Activated T-helper 17 cell treated with anti-CD3 and anti-CD28 coated beads, Interleukin-2, amount 50 U/mL, for 72 hours (primary cell): Measurements from ENCODE around the gene GALNT17. TPM values are rescaled to one million over a fixed set of nuclear protein-coding genes. Genes with fewer than 3 reads are reported as not detected.

Experiments
- ATAC-seq: fragments of 150-1000 bp; cut with Tn5 transposase; replicated peaks from 2 replicates; pipeline ENCODE4 v1.10.0; 2021; ENCODE audit warnings: mild to moderate bottlenecking, moderate library complexity
- H3K27ac Mint-ChIP-seq: one replicate; pipeline ENCODE4 v1.8.0; 2022; ENCODE audit warnings: mixed read lengths
- H3K27me3 Mint-ChIP-seq: one replicate; pipeline ENCODE4 v1.8.0; 2022; ENCODE audit warnings: mixed read lengths
- H3K36me3 Mint-ChIP-seq: one replicate; pipeline ENCODE4 v1.8.0; 2022; ENCODE audit warnings: low read depth, mild to moderate bottlenecking, mixed read lengths
- H3K4me1 Mint-ChIP-seq: one replicate; pipeline ENCODE4 v1.8.0; 2022; ENCODE audit warnings: mixed read lengths
- H3K4me3 Mint-ChIP-seq: one replicate; pipeline ENCODE4 v1.8.0; 2022; ENCODE audit warnings: mild to moderate bottlenecking, mixed read lengths
- H3K9me3 Mint-ChIP-seq: one replicate; pipeline ENCODE4 v1.8.0; 2022; ENCODE audit warnings: mixed read lengths
- total RNA-seq, 2 donors: library from RNA; stranded (reverse); gene quantifications; one replicate each; pipeline ENCODE4 v1.2.3, GENCODE V29; 2022

Gene GALNT17
- total RNA-seq, 2 donors from 2014 or later = not detected

DNA sequence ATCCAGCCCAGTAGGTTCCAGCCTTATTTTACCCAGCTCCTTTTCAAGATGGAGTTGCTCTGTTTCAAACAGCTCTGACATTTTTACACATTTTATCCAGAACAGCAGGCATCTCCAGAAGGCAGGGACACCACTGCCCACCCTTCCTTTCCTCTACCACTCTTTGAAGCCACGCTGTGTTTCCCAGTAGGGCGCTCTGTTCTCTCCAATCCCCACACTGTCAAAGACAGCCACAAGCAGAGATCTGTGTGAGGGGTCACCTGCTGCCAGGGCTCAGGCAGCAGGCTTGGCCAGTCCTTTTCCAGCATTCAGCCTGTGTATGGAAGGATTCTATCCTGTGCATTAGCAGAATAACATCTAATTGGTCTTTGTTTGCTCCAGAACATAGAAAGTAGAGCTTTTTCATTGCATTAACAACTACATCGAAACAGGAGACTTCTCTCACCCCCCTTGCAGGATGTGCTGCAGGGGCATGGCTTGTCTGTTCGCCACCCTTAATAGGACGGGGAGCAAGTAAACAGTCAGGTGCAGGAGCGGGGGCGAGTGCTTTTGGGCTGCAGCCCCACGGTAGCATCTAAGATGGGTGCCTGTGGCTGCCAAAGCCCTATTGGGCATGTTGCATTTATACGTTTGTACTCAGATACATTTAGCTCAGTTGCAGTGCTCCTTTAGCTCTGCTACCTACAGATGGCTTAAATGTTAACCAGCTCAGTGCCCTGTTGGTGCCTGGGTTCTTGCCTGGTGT lies 326.1 kb downstream of the GALNT17 start:
- H3K4me1 Mint-ChIP-seq = no peaks in the 10 kb centered on the region
- no peaks in the 10 kb centered on the region for H3K36me3 Mint-ChIP-seq
- H3K27me3 Mint-ChIP-seq = peaks cover 3% of the 10 kb centered on the region
- H3K4me3 Mint-ChIP-seq = no peak overlapping the region
- no peak for ATAC-seq
- H3K9me3 Mint-ChIP-seq = peaks cover 13% of the 10 kb centered on the region
- H3K27ac Mint-ChIP-seq = no peak overlapping the region

DNA sequence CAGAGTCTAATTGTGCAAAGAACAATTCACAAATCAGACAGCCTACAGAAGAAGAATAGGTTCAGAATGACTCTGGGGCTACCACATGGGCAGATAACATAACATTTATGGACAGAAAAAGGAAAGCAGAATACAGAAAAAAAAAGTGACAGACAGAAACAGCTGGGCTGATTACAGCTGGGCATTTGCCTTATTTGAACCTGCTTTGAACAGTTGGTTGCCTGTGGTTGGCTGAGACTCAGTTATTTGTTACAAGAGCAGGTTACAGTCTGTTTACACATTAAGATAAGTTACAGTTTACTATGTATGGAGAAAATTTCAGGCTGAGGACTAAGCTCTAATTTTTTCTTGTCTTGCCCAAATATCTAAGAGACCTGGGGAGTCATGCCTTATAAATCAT lies 327.2 kb downstream of the GALNT17 start:
- Mint-ChIP-seq H3K36me3 (no peaks in the 10 kb centered on the region), H3K27me3 (no peaks in the 10 kb centered on the region), H3K4me1 (no peaks in the 10 kb centered on the region), H3K9me3 (peaks cover 10% of the 10 kb centered on the region), H3K27ac (no peak overlapping the region), H3K4me3 (no peak overlapping the region)
- no peak for ATAC-seq

DNA sequence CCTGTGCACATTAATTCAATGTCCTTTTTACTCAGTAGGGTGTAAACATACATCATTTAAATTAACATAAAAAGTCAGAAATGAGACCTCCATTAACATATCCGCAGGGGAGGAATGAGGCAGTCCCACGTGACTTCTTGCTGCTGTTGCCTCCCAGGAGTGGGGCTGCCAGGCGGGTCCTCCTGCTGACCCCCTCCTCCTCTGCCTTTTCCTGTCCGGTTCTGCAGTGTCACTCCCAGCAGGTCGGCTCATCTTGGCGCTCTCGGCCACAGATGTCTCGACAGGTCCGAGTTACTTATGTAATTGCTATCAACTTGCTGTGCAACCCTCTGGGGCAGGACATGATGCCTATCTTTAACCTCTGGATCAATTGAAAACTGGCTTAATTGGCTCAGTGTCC lies 329.6 kb downstream of the GALNT17 start:
- Mint-ChIP-seq H3K9me3 (peaks cover 14% of the 10 kb centered on the region), H3K4me1 (no peaks in the 10 kb centered on the region)

DNA sequence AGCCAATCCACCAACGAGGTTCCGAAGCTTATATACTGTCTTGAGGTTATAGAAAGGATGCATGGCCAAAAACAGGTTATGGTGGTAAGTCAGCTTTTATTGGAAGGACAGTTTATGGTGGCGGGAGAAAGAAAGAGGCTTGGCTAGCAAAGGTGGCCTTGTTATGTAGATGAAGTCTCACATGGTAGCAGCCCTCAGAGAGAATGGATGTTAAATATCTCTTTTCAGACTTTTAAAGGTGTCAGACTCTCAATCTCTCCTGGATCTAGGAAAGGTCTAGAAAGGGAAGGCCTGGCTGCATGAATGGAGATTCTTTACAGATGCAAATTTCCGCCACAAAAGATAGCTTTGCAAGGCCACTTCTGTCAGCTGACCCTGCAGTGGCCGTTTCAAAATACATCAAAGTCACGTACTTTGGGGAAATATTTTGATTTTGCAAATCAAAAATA lies 333.8 kb downstream of the GALNT17 start:
- Mint-ChIP-seq H3K36me3 (no peaks in the 10 kb centered on the region), H3K9me3 (peaks cover 11% of the 10 kb centered on the region), H3K4me1 (no peaks in the 10 kb centered on the region), H3K27ac (no peak overlapping the region), H3K4me3 (no peak overlapping the region), H3K27me3 (no peaks in the 10 kb centered on the region)
- no peak for ATAC-seq

More for the DNA sequence above, 329.6 kb downstream of the GALNT17 start:
- no peak overlapping the region for H3K4me3 Mint-ChIP-seq
- no peaks in the 10 kb centered on the region for H3K27me3 Mint-ChIP-seq
- ATAC-seq = no peak
- H3K36me3 Mint-ChIP-seq = no peaks in the 10 kb centered on the region
- H3K27ac Mint-ChIP-seq = no peak overlapping the region

DNA sequence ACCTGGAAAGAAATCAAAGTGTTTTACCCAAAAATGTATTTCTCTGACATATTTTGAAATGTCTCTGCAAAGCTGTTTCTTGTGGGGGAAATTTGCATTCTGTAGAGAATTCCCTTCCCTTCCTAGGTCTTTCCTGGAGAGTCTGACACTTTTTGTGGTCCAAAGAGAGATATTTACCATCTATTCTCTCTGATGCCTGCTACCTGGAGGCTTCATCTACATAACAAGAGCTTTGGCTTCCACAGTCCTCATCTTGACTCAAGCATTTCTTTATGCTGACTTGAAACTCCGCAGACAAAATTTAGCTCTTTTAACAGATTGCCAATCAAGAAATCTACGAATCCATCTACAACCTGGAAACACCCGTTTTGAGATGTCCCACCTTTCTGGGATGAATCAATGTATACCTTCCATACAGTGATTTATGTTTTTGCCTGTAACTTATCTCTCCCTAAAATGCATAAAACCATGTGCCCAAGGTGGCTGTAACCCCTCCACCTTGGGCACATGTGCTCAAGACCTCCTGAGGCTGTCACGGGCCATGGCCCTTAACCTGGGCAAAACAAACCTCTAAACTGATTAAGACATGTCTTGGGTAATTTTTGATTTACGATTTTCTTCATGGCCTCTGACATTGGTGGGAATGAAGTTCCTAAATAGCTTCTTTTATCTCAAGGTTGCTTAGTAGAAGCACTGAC lies 334.7 kb downstream of the GALNT17 start:
- Mint-ChIP-seq H3K27ac (no peak overlapping the region), H3K9me3 (peaks cover 9% of the 10 kb centered on the region), H3K36me3 (no peaks in the 10 kb centered on the region), H3K4me1 (no peaks in the 10 kb centered on the region), H3K4me3 (no peak overlapping the region), H3K27me3 (no peaks in the 10 kb centered on the region)
- ATAC-seq = no peak

DNA sequence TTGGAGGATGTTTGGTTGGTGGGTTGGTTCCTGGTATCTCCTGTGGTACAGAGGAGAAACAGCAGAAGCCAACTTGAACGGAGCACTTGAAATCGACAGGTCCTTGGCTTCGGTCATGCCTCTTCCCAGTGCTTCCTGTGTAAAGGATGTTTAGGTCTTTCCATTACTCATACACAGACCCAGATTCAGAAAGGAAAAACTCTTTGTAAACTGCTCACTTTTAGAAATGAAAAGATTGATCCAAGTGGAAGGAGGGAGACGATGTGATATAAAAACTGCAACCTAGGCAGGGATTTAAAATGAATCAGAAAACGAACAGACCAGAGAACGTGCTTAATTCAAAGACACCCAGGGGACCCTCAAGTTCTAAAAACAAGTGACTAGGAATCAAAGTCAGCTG lies 338.4 kb downstream of the GALNT17 start:
- Mint-ChIP-seq H3K4me1 (no peaks in the 10 kb centered on the region), H3K27ac (no peak overlapping the region), H3K9me3 (peaks cover 10% of the 10 kb centered on the region), H3K4me3 (no peak overlapping the region), H3K36me3 (no peaks in the 10 kb centered on the region), H3K27me3 (no peaks in the 10 kb centered on the region)
- no peak for ATAC-seq

DNA sequence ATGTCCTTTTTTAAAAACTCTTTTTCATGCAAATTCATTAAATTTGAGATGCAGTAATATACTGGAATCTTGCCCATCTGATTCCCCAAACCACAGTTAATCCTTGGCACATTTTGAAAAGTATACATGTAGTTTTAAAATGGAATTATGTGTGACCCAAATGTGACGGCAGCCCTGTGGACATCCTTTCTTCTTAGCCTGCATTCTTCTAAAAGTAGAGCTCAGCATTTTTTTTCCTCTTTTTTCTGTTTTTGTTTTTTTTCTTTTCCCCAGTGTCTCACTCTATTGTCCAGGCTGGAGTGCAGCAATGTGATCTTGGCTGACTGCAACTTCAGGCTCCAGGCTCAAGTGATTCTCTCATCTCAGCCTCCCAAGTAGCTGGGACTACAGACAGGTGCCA lies 338.9 kb downstream of the GALNT17 start:
- Mint-ChIP-seq H3K9me3 (peaks cover 7% of the 10 kb centered on the region), H3K36me3 (no peaks in the 10 kb centered on the region), H3K4me3 (no peak overlapping the region), H3K27ac (no peak overlapping the region), H3K4me1 (no peaks in the 10 kb centered on the region), H3K27me3 (no peaks in the 10 kb centered on the region)
- ATAC-seq = no peak

DNA sequence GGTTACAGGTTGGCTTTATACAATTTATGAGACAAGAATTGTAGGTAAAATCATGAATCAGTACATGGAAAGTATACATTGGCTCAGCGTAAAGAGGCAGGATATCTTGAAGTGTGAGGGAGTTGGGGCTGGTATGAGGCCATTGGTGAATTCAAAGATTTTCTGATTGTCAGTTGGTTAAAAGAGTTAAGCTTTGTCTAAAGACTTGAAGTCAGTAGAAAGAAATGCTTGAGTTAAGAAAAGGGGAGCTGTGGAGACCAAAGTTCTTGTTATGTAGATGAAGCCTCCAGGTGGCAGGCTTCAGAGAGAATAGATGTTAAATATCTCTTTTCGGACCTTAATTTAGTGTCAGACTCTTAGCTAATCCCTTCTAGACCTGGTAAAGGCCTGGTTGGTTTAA lies 341.0 kb downstream of the GALNT17 start:
- no peak overlapping the region for H3K27ac Mint-ChIP-seq
- no peaks in the 10 kb centered on the region for H3K36me3 Mint-ChIP-seq
- H3K27me3 Mint-ChIP-seq = no peaks in the 10 kb centered on the region
- peaks cover 7% of the 10 kb centered on the region for H3K9me3 Mint-ChIP-seq
- H3K4me3 Mint-ChIP-seq = no peak overlapping the region
- no peaks in the 10 kb centered on the region for H3K4me1 Mint-ChIP-seq
- ATAC-seq = no peak

DNA sequence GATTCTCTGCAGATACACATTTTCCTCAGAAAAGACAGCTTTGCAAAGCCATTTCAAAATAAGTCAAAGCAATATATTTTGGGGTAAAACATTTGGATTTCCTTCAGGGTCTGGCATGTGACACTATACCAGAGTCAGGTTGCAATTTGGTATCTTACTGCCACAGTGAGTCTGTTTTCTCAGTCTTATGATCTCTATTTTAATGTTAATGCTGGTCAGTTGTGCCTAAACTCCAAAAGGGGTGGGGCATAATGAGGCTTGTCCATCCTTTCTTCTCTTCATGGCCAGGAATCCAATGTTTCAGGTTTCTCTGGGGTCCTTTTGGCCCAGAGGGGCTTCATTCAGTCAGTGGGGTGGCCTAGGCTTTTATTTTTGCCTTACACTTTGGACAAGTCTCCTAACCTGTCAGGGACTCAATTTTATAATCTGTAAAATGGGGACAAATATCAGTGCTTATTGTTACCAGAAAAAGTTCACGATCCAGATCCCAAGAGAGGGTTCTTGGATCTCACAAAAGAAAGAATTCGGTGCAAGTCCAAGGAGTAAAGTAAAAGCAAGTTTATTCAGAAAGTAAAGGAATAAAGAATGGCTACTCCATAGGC lies 341.5 kb downstream of the GALNT17 start:
- Mint-ChIP-seq H3K9me3 (peaks cover 7% of the 10 kb centered on the region), H3K36me3 (no peaks in the 10 kb centered on the region)
- ATAC-seq = no peak

DNA sequence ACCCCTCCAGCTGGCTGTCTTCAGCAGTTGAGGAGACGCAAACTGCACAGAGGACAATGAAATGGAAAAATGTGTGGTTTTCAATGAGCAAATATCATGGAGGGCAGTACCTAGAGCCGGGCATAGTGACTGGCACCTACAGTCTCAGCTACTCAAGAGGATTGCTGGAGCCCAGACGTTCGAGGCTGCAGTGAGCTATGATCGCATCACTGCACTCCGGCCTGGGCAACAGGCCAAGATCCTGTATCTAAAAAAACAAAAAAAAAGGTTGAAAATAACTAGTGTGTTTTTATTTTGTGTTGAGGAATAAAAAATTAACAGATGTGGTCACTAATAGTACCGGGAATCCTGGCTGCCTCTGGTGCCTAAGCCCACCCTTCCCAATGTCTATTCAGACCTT lies 345.5 kb downstream of the GALNT17 start:
- Mint-ChIP-seq H3K4me1 (no peaks in the 10 kb centered on the region), H3K27ac (no peak overlapping the region), H3K9me3 (peaks cover 3% of the 10 kb centered on the region), H3K27me3 (no peaks in the 10 kb centered on the region), H3K36me3 (no peaks in the 10 kb centered on the region), H3K4me3 (no peak overlapping the region)
- ATAC-seq = no peak

More for the DNA sequence above, 341.5 kb downstream of the GALNT17 start:
- Mint-ChIP-seq H3K4me3 (no peak overlapping the region), H3K27me3 (no peaks in the 10 kb centered on the region), H3K27ac (no peak overlapping the region), H3K4me1 (no peaks in the 10 kb centered on the region)

DNA sequence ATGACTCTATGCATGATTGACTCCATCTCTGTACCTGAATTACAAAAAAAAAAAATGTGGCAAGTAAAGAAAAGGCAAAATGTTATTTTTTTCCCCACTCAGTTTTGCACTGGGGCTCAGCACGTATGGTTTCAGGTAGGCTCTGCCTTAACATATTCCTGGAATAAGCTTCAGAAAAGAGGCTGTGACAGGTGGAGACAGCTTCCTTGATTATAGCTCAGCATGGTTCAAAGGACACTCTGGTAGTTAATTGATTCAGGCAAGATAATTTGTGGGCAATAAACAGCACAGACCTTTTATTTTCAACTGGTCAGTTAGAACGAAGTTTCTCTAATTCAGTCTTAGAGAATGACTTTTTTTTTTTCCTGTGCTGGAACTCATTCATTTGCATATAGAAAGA lies 347.3 kb downstream of the GALNT17 start:
- H3K27ac Mint-ChIP-seq = no peak overlapping the region
- no peak for ATAC-seq
- H3K4me1 Mint-ChIP-seq = no peaks in the 10 kb centered on the region
- no peaks in the 10 kb centered on the region for H3K27me3 Mint-ChIP-seq
- H3K4me3 Mint-ChIP-seq = no peak overlapping the region
- no peaks in the 10 kb centered on the region for H3K36me3 Mint-ChIP-seq
- H3K9me3 Mint-ChIP-seq = peaks cover 3% of the 10 kb centered on the region

DNA sequence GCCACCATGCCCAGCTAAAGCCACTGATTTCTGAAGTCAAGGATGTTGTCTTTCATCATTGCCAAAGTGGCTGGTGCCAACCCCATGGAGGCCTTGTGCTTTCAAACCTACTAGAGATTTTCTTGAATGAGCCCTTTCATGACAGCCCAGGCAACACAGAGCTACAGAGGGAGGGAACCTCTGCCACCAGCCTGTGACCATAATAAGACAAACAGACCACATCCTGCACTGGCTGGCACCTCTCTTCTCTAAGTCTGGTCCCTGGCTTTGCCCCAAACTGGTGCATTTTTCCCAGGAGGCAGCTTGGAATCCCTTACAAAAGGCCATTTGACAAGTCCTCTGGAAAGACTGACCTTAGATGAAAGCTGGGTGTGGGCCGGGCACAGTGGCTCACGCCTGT lies 348.8 kb downstream of the GALNT17 start:
- Mint-ChIP-seq H3K36me3 (no peaks in the 10 kb centered on the region), H3K9me3 (no peaks in the 10 kb centered on the region), H3K4me3 (no peak overlapping the region), H3K4me1 (no peaks in the 10 kb centered on the region), H3K27me3 (no peaks in the 10 kb centered on the region), H3K27ac (no peak overlapping the region)
- no peak for ATAC-seq

DNA sequence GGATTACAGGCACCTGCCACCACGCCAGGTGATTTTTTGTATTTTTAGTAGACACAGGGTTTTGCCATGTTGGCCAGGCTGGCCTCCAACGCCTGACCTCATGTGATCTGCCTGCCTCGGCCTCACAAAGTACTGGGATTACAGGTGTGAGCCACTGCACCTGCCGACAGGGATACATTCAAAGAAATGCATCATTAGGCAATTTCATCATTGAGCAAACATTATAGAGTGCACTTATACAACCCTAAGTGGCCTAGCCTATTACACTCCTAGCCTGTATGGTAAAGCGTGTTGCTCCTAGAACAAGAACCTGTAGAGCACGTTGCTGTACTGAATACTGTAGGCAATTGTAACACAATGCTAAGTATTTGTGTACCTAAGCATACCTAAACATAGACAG lies 350.3 kb downstream of the GALNT17 start:
- ATAC-seq = no peak
- Mint-ChIP-seq H3K9me3 (peaks cover 5% of the 10 kb centered on the region), H3K27ac (no peak overlapping the region), H3K4me3 (no peak overlapping the region), H3K27me3 (no peaks in the 10 kb centered on the region), H3K4me1 (no peaks in the 10 kb centered on the region), H3K36me3 (no peaks in the 10 kb centered on the region)

DNA sequence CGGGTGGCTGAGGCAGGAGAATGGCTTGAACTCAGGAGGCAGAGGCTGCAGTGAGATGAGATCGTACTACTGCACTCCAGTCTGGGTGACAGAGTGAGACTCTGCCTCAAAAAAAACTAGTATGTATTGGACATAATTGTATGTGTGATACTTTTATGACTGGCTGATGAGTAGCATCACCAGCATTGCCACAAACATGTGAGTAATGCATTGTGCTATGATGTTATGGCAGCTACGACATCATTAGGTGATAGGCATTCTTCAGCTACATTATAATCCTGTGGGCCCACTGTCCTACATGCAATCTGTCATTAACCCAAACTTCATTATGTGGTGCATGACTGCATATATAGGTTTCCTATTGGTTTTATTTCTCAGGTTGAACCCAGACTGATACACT lies 352.4 kb downstream of the GALNT17 start:
- peaks cover 6% of the 10 kb centered on the region for H3K9me3 Mint-ChIP-seq
- H3K27ac Mint-ChIP-seq = no peak overlapping the region
- H3K4me3 Mint-ChIP-seq = no peak overlapping the region
- no peak for ATAC-seq
- H3K27me3 Mint-ChIP-seq = no peaks in the 10 kb centered on the region
- H3K4me1 Mint-ChIP-seq = no peaks in the 10 kb centered on the region
- H3K36me3 Mint-ChIP-seq = no peaks in the 10 kb centered on the region

DNA sequence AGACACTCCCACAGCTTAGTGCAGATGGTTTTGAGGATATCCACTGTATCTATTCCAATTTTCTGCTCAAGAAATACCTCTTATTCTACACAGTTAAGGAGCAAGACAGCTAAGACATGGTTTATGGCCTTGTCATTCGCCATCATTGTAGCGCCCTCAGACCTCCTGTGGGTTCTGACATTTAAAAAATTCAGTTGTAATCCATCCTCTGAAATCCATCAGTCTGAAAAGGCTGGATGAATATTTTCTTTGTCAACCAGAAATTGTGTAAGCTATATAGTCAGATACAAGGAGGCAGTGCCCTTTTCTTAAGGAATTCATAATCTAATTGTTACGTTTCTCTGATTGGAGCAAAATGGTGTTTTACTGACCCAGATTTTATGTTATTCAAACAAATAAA lies 353.6 kb downstream of the GALNT17 start:
- Mint-ChIP-seq H3K9me3 (peaks cover 6% of the 10 kb centered on the region), H3K27me3 (no peaks in the 10 kb centered on the region), H3K36me3 (no peaks in the 10 kb centered on the region), H3K4me3 (no peak overlapping the region), H3K27ac (no peak overlapping the region), H3K4me1 (no peaks in the 10 kb centered on the region)
- ATAC-seq = no peak
